Measurements from ENCODE around the gene SCAMP2. TPM values are rescaled to one million over a fixed set of nuclear protein-coding genes. Genes with fewer than 3 reads are reported as not detected.

Gene SCAMP2
- total and polyA plus RNA-seq, 2 of the 13 experiments (the other 11 are each of a cell fraction or from before 2014, with no cell fraction given), result 34.8 to 121 TPM

DNA sequence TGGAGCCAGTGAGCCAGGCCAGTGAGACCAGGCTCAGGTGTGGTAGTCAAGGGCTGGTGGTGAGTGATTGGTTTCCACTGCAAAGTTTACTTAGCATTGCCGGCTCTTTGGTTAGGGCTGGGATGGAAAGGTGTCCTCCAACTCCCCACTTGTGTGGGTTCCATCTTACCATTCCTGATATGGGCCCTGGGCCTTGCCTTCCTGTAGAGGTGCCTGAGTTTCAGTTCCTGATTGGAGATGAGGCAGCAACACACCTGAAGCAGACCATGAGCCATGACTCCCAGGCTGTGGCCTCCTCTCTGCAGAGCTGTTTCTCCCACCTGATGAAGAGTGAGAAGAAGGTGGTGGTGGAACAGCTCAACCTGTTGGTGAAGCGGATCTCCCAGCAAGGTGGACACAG lies 19.8 kb upstream of the SCAMP2 start:
- FAIRE-seq (no peak), ATAC-seq (no peak), DNase-seq (ENCODE audit: low spot score) (no peak)
- no peak overlapping the region for H3K4me3 ChIP-seq (replicated peaks in 1 of 3; ENCODE audit: insufficient read depth in 1 of 3, low read depth in 2 of 3, low read length in 3 of 3)
- ChIA-PET CTCF (ENCODE audit: low intra/inter-chr PET ratio, low total read pairs) (no interaction called here), POLR2A (no interaction called here)
- H4K20me1 ChIP-seq (ENCODE audit: insufficient read depth, low read length), result no peaks in the 10 kb centered on the region; the same call in 1 of the 2 replicates
- no peak overlapping the region for H3K27ac ChIP-seq (ENCODE audit: extremely low read length, insufficient read depth, low read length)
- in situ Hi-C loops (cut with HindIII; ENCODE audit: extremely low pct_ligation_motif_present, low pct_unique_long_range_greater_than_20kb) (no loop called here), intact Hi-C loops (cut with micrococcal nuclease; ENCODE audit: unreplicated experiment) (no loop called here)
- H3K4me1 ChIP-seq (ENCODE audit: insufficient read depth, low read length), result peaks cover 27% of the 10 kb centered on the region
- no peaks in the 10 kb centered on the region; a peak in 1 of 5 replicates for H3K27me3 ChIP-seq (ENCODE audit: control insufficient read depth in 1 of 2, insufficient read depth in 2 of 2, low read length in 2 of 2)
- peaks cover 14 to 23% of the 10 kb centered on the region in 2 experiments; a peak in 4 of 5 replicates for H3K36me3 ChIP-seq (replicated peaks in 1 of 2; ENCODE audit: control insufficient read depth in 1 of 2, insufficient read depth in 2 of 2, low read length in 2 of 2)
- no TSS peak for BruUV-seq (replicated peaks)
- TF ChIP-seq POLR2A (IDR thresholded peaks at IDR 0.05; ENCODE audit: insufficient read depth in 1 of 2, low read depth in 2 of 2, low read length in 2 of 2), result 0 out of 4 replicates have a peak, but pooled peaks of 1 of the 2 experiments have one; percentile 20
- no peak for TF ChIP-seq MYC (CRISPR knock-in tag; IDR thresholded peaks at IDR 0.05; ENCODE audit: borderline replicate concordance)
- H3K9ac ChIP-seq (ENCODE audit: insufficient read depth, low read depth, low read length), result no peak overlapping the region
- no peaks in the 10 kb centered on the region for H3K9me3 ChIP-seq (ENCODE audit: low read length)
- peaks cover 11% of the 10 kb centered on the region for H3K79me2 ChIP-seq (ENCODE audit: insufficient read depth, low read length)
- H2AFZ ChIP-seq (ENCODE audit: low read length), result no peak overlapping the region
- WGBS (ENCODE audit: low lambda C conversion rate), result 90% methylated on average over 2 of the region's 2 CpGs
- H3K4me2 ChIP-seq (ENCODE audit: low read depth, low read length), result no peak overlapping the region

DNA sequence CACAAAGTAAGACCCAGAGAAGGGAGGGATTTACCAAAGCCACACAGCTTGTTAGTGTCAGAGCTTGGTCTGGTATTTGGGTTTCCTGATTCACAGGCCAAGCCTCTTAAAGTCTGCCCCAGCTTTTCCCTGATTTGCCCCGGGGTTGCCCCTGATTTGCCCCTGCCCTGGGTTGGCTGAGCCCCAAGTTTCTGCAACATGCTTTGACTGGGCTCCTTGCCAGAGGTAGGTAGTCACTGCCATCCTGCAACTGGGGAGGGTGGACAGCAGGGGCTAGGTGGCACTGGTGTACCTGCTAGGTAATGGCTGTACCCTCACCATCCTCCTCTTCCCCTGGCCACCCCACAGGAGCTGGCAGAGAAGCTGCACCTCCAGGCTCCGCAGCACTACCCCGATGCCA lies 19.1 kb upstream of the SCAMP2 start:
- ATAC-seq (no peak), DNase-seq (ENCODE audit: low spot score) (no peak), FAIRE-seq (no peak)
- Histone ChIP-seq H3K9me3 (ENCODE audit: low read length) (no peaks in the 10 kb centered on the region), H3K4me2 (ENCODE audit: low read depth, low read length) (no peak overlapping the region), H2AFZ (ENCODE audit: low read length) (no peak overlapping the region), H3K36me3 (replicated peaks in 1 of 2; ENCODE audit: control insufficient read depth in 1 of 2, insufficient read depth in 2 of 2, low read length in 2 of 2) (peaks cover 13 to 23% of the 10 kb centered on the region in 2 experiments; a peak in 4 of 5 replicates), H3K79me2 (ENCODE audit: insufficient read depth, low read length) (peaks cover 11% of the 10 kb centered on the region), H4K20me1 (ENCODE audit: insufficient read depth, low read length) (no peaks in the 10 kb centered on the region; the same call in 1 of the 2 replicates), H3K4me3 (replicated peaks in 1 of 3; ENCODE audit: insufficient read depth in 1 of 3, low read depth in 2 of 3, low read length in 3 of 3) (no peak overlapping the region), H3K9ac (ENCODE audit: insufficient read depth, low read depth, low read length) (no peak overlapping the region), H3K27ac (ENCODE audit: extremely low read length, insufficient read depth, low read length) (no peak overlapping the region), H3K4me1 (ENCODE audit: insufficient read depth, low read length) (peaks cover 27% of the 10 kb centered on the region), H3K27me3 (ENCODE audit: control insufficient read depth in 1 of 2, insufficient read depth in 2 of 2, low read length in 2 of 2) (no peaks in the 10 kb centered on the region; a peak in 1 of 5 replicates)
- ChIA-PET CTCF (ENCODE audit: low intra/inter-chr PET ratio, low total read pairs) (no interaction called here), POLR2A (interaction anchor here (1.6 kb wide), 1 partner anchor 14 kb away, joined by 7 read pairs; the partner anchor contains the start of gene FAM219B)
- peak; percentile 35 for TF ChIP-seq AGO2 (optimal IDR thresholded peaks at IDR 0.05; ENCODE audit: low read depth, low read length)
- TF ChIP-seq, protein P1, sequence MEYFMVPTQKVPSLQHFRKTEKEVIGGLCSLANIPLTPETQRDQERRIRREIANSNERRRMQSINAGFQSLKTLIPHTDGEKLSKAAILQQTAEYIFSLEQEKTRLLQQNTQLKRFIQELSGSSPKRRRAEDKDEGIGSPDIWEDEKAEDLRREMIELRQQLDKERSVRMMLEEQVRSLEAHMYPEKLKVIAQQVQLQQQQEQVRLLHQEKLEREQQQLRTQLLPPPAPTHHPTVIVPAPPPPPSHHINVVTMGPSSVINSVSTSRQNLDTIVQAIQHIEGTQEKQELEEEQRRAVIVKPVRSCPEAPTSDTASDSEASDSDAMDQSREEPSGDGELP (IDR thresholded peaks at IDR 0.05; ENCODE audit: borderline replicate concordance, low read depth), result no peak
- WGBS (ENCODE audit: low lambda C conversion rate), result 57% methylated on average over 1 of the region's 3 CpGs
- BruUV-seq (replicated peaks), result no TSS peak
- in situ Hi-C loops (cut with HindIII; ENCODE audit: extremely low pct_ligation_motif_present, low pct_unique_long_range_greater_than_20kb), result no loop called here
- intact Hi-C loops (cut with micrococcal nuclease; ENCODE audit: unreplicated experiment), result no loop called here

Measured in HepG2 (cell line).